Measurements from ENCODE around the gene PSTPIP2.
"Not testable (repeated sequence)": the region's sequence is repeated elsewhere in the genome, so short reads cannot be mapped to it uniquely, and the experiment has no call there.

PSTPIP2 gene

GRCh38 chr18:45980229-45980628 lies 91.8 kb downstream of the PSTPIP2 start:
- DNase-seq = no peak

GRCh38 chr18:45978084-45978483 lies 94.0 kb downstream of the PSTPIP2 start:
- DNase-seq = no peak

GRCh38 chr18:45976974-45977373 lies 95.1 kb downstream of the PSTPIP2 start:
- no peak for DNase-seq

GRCh38 chr18:45976566-45976965 lies 95.5 kb downstream of the PSTPIP2 start:
- no peak for DNase-seq

GRCh38 chr18:45974088-45974536 lies 97.9 kb downstream of the PSTPIP2 start:
- DNase-seq = peak; percentile 92

- peak; percentile 90 for DNase-seq
Observed at GRCh38 chr18:45967007-45967706, 104.9 kb downstream of the PSTPIP2 start, which contains the start of gene EPG5. Gene EPG5 (minus strand): TSS chr18:45967329. CDS start chr18:45967239, 90 bp downstream.

- DNase-seq = not testable (repeated sequence)
Observed at GRCh38 chr18:45964913-45965312, 107.1 kb downstream of the PSTPIP2 start.

- DNase-seq = no peak
Observed at GRCh38 chr18:45962866-45963265, 109.2 kb downstream of the PSTPIP2 start.

GRCh38 chr18:45962461-45962860 lies 109.6 kb downstream of the PSTPIP2 start:
- peak; percentile 74 for DNase-seq

GRCh38 chr18:45959484-45959883 lies 112.6 kb downstream of the PSTPIP2 start:
- not testable (repeated sequence) for DNase-seq

GRCh38 chr18:45958730-45959129 lies 113.3 kb downstream of the PSTPIP2 start:
- DNase-seq = no peak

- no peak for DNase-seq
Observed at GRCh38 chr18:45958027-45958426, 114.0 kb downstream of the PSTPIP2 start.

- DNase-seq = no peak
Observed at GRCh38 chr18:45957100-45957499, 115.0 kb downstream of the PSTPIP2 start.

- no peak for DNase-seq
Observed at GRCh38 chr18:45954070-45954934, 117.8 kb downstream of the PSTPIP2 start.

- no peak for DNase-seq
Observed at GRCh38 chr18:45951016-45951714, 120.9 kb downstream of the PSTPIP2 start.

GRCh38 chr18:45945669-45946068 lies 126.4 kb downstream of the PSTPIP2 start:
- DNase-seq = no peak

- no peak for DNase-seq
Observed at GRCh38 chr18:45940724-45941123, 131.3 kb downstream of the PSTPIP2 start.

GRCh38 chr18:45939236-45939635 lies 132.8 kb downstream of the PSTPIP2 start:
- DNase-seq = no peak

GRCh38 chr18:45938488-45938935 lies 133.5 kb downstream of the PSTPIP2 start:
- DNase-seq = no peak

GRCh38 chr18:45935591-45936335 lies 136.3 kb downstream of the PSTPIP2 start:
- no peak for DNase-seq

Measured in GF-D8 (cell line).